ENCODE measurements around the gene ATRNL1.

The ATRNL1 gene

GRCh38 chr10:115909962-115910731, 817.0 kb downstream of the ATRNL1 start:
- no peak overlapping the region for H3K27ac ChIP-seq (ENCODE audit: low read depth, low read length)
- DNase-seq: no peak
- H3K23ac ChIP-seq (ENCODE audit: low read length): no peak overlapping the region
- H3K79me1 ChIP-seq (ENCODE audit: low read length): no peaks in the 10 kb centered on the region
- no peak overlapping the region for H3K18ac ChIP-seq (ENCODE audit: low read length)
- no peaks in the 10 kb centered on the region for H3K36me3 ChIP-seq (ENCODE audit: control insufficient read depth, insufficient read depth, low read length)
- no peak overlapping the region for H3K56ac ChIP-seq (ENCODE audit: low read length)
- no peak overlapping the region for H2BK15ac ChIP-seq (replicated peaks; ENCODE audit: low read depth)
- H4K8ac ChIP-seq (ENCODE audit: low read depth, low read length): no peak overlapping the region
- H3K4ac ChIP-seq (ENCODE audit: low read depth, low read length): no peak overlapping the region
- H3K4me1 ChIP-seq (ENCODE audit: control insufficient read depth, low read depth, low read length): no peaks in the 10 kb centered on the region
- no CpG with 5 or more reads among the region's 4 CpGs for WGBS (ENCODE audit: extremely low coverage, insufficient coverage, low lambda C conversion rate)
- H2BK120ac ChIP-seq (ENCODE audit: low read depth, low read length): no peak overlapping the region
- H2AK5ac ChIP-seq (ENCODE audit: low read length): no peak overlapping the region
- no peak overlapping the region for H4K5ac ChIP-seq (ENCODE audit: low read length)
- H3K79me2 ChIP-seq (ENCODE audit: control insufficient read depth, insufficient read depth, low read length): no peaks in the 10 kb centered on the region
- no peak overlapping the region for H2BK5ac ChIP-seq (ENCODE audit: low read length)
- H3K4me3 ChIP-seq (ENCODE audit: low read length): no peak overlapping the region
- no peak overlapping the region for H3K9ac ChIP-seq (ENCODE audit: low read length)
- no peak overlapping the region for H3K4me2 ChIP-seq (ENCODE audit: low read length)
- H3K27me3 ChIP-seq (ENCODE audit: insufficient read depth, low read length, poor library complexity): no peaks in the 10 kb centered on the region

GRCh38 chr10:115914475-115914874, 821.3 kb downstream of the ATRNL1 start:
- no peak overlapping the region for H2BK120ac ChIP-seq (ENCODE audit: low read depth, low read length)
- H3K36me3 ChIP-seq (ENCODE audit: control insufficient read depth, insufficient read depth, low read length): no peaks in the 10 kb centered on the region
- no peaks in the 10 kb centered on the region for H3K4me1 ChIP-seq (ENCODE audit: control insufficient read depth, low read depth, low read length)
- H4K8ac ChIP-seq (ENCODE audit: low read depth, low read length): no peak overlapping the region
- no peak overlapping the region for H4K5ac ChIP-seq (ENCODE audit: low read length)
- no peak overlapping the region for H2BK5ac ChIP-seq (ENCODE audit: low read length)
- no peak overlapping the region for H2BK15ac ChIP-seq (replicated peaks; ENCODE audit: low read depth)
- no peak overlapping the region for H3K4me2 ChIP-seq (ENCODE audit: low read length)
- H3K27ac ChIP-seq (ENCODE audit: low read depth, low read length): no peak overlapping the region
- H3K9ac ChIP-seq (ENCODE audit: low read length): no peak overlapping the region
- H3K4me3 ChIP-seq (ENCODE audit: low read length): no peak overlapping the region
- no CpG with 5 or more reads among the region's 3 CpGs for WGBS (ENCODE audit: extremely low coverage, insufficient coverage, low lambda C conversion rate)
- H2AK5ac ChIP-seq (ENCODE audit: low read length): no peak overlapping the region
- no peak overlapping the region for H3K18ac ChIP-seq (ENCODE audit: low read length)
- no peak overlapping the region for H3K56ac ChIP-seq (ENCODE audit: low read length)
- DNase-seq: no peak
- no peaks in the 10 kb centered on the region for H3K27me3 ChIP-seq (ENCODE audit: insufficient read depth, low read length, poor library complexity)
- H3K23ac ChIP-seq (ENCODE audit: low read length): no peak overlapping the region
- no peaks in the 10 kb centered on the region for H3K79me1 ChIP-seq (ENCODE audit: low read length)
- H3K4ac ChIP-seq (ENCODE audit: low read depth, low read length): no peak overlapping the region
- H3K79me2 ChIP-seq (ENCODE audit: control insufficient read depth, insufficient read depth, low read length): no peaks in the 10 kb centered on the region

- Histone ChIP-seq H2BK120ac (ENCODE audit: low read depth, low read length) (no peak overlapping the region), H3K4me1 (ENCODE audit: control insufficient read depth, low read depth, low read length) (no peaks in the 10 kb centered on the region), H3K56ac (ENCODE audit: low read length) (no peak overlapping the region), H2BK15ac (replicated peaks; ENCODE audit: low read depth) (no peak overlapping the region), H3K79me2 (ENCODE audit: control insufficient read depth, insufficient read depth, low read length) (no peaks in the 10 kb centered on the region), H3K36me3 (ENCODE audit: control insufficient read depth, insufficient read depth, low read length) (no peaks in the 10 kb centered on the region), H3K9ac (ENCODE audit: low read length) (no peak overlapping the region), H4K8ac (ENCODE audit: low read depth, low read length) (no peak overlapping the region), H3K18ac (ENCODE audit: low read length) (no peak overlapping the region), H2AK5ac (ENCODE audit: low read length) (no peak overlapping the region), H3K4me2 (ENCODE audit: low read length) (no peak overlapping the region), H3K4me3 (ENCODE audit: low read length) (no peak overlapping the region), H3K27me3 (ENCODE audit: insufficient read depth, low read length, poor library complexity) (no peaks in the 10 kb centered on the region), H3K23ac (ENCODE audit: low read length) (no peak overlapping the region), H3K79me1 (ENCODE audit: low read length) (no peaks in the 10 kb centered on the region), H2BK5ac (ENCODE audit: low read length) (no peak overlapping the region), H3K4ac (ENCODE audit: low read depth, low read length) (no peak overlapping the region), H3K27ac (ENCODE audit: low read depth, low read length) (no peak overlapping the region), H4K5ac (ENCODE audit: low read length) (no peak overlapping the region)
- DNase-seq: no peak
- WGBS (ENCODE audit: extremely low coverage, insufficient coverage, low lambda C conversion rate): no CpG with 5 or more reads among the region's 1 CpG
These were observed 822.3 kb downstream of the ATRNL1 start for GRCh38 chr10:115915429-115915828.

GRCh38 chr10:115918812-115919211, 825.6 kb downstream of the ATRNL1 start:
- Histone ChIP-seq H3K23ac (ENCODE audit: low read length) (no peak overlapping the region), H4K5ac (ENCODE audit: low read length) (no peak overlapping the region), H3K9ac (ENCODE audit: low read length) (no peak overlapping the region), H3K18ac (ENCODE audit: low read length) (no peak overlapping the region), H3K4ac (ENCODE audit: low read depth, low read length) (no peak overlapping the region), H3K4me1 (ENCODE audit: control insufficient read depth, low read depth, low read length) (no peaks in the 10 kb centered on the region), H2BK5ac (ENCODE audit: low read length) (no peak overlapping the region), H3K4me3 (ENCODE audit: low read length) (no peak overlapping the region), H4K8ac (ENCODE audit: low read depth, low read length) (no peak overlapping the region), H3K36me3 (ENCODE audit: control insufficient read depth, insufficient read depth, low read length) (no peaks in the 10 kb centered on the region), H3K79me2 (ENCODE audit: control insufficient read depth, insufficient read depth, low read length) (no peaks in the 10 kb centered on the region), H3K27ac (ENCODE audit: low read depth, low read length) (no peak overlapping the region), H3K4me2 (ENCODE audit: low read length) (no peak overlapping the region), H3K79me1 (ENCODE audit: low read length) (no peaks in the 10 kb centered on the region), H2AK5ac (ENCODE audit: low read length) (no peak overlapping the region), H3K27me3 (ENCODE audit: insufficient read depth, low read length, poor library complexity) (no peaks in the 10 kb centered on the region), H3K56ac (ENCODE audit: low read length) (no peak overlapping the region), H2BK120ac (ENCODE audit: low read depth, low read length) (no peak overlapping the region), H2BK15ac (replicated peaks; ENCODE audit: low read depth) (no peak overlapping the region)
- WGBS (ENCODE audit: extremely low coverage, insufficient coverage, low lambda C conversion rate): no CpG with 5 or more reads among the region's 2 CpGs
- no peak for DNase-seq

GRCh38 chr10:115921795-115922194, 828.6 kb downstream of the ATRNL1 start:
- H4K5ac ChIP-seq (ENCODE audit: low read length): no peak overlapping the region
- H3K4ac ChIP-seq (ENCODE audit: low read depth, low read length): no peak overlapping the region
- no peak overlapping the region for H3K18ac ChIP-seq (ENCODE audit: low read length)
- no peak overlapping the region for H3K4me2 ChIP-seq (ENCODE audit: low read length)
- H2AK5ac ChIP-seq (ENCODE audit: low read length): no peak overlapping the region
- no CpG with 5 or more reads among the region's 4 CpGs for WGBS (ENCODE audit: extremely low coverage, insufficient coverage, low lambda C conversion rate)
- no peak overlapping the region for H4K8ac ChIP-seq (ENCODE audit: low read depth, low read length)
- no peak overlapping the region for H2BK5ac ChIP-seq (ENCODE audit: low read length)
- no peak for DNase-seq
- H3K79me1 ChIP-seq (ENCODE audit: low read length): no peaks in the 10 kb centered on the region
- no peak overlapping the region for H3K4me3 ChIP-seq (ENCODE audit: low read length)
- no peaks in the 10 kb centered on the region for H3K36me3 ChIP-seq (ENCODE audit: control insufficient read depth, insufficient read depth, low read length)
- H3K4me1 ChIP-seq (ENCODE audit: control insufficient read depth, low read depth, low read length): no peaks in the 10 kb centered on the region
- no peak overlapping the region for H2BK120ac ChIP-seq (ENCODE audit: low read depth, low read length)
- no peak overlapping the region for H2BK15ac ChIP-seq (replicated peaks; ENCODE audit: low read depth)
- no peaks in the 10 kb centered on the region for H3K79me2 ChIP-seq (ENCODE audit: control insufficient read depth, insufficient read depth, low read length)
- H3K27ac ChIP-seq (ENCODE audit: low read depth, low read length): no peak overlapping the region
- no peak overlapping the region for H3K9ac ChIP-seq (ENCODE audit: low read length)
- no peak overlapping the region for H3K56ac ChIP-seq (ENCODE audit: low read length)
- H3K23ac ChIP-seq (ENCODE audit: low read length): no peak overlapping the region
- H3K27me3 ChIP-seq (ENCODE audit: insufficient read depth, low read length, poor library complexity): no peaks in the 10 kb centered on the region

- Histone ChIP-seq H3K4ac (ENCODE audit: low read depth, low read length) (no peak overlapping the region), H3K79me1 (ENCODE audit: low read length) (no peaks in the 10 kb centered on the region), H3K27me3 (ENCODE audit: insufficient read depth, low read length, poor library complexity) (peaks cover 1% of the 10 kb centered on the region), H3K4me3 (ENCODE audit: low read length) (no peak overlapping the region), H3K18ac (ENCODE audit: low read length) (no peak overlapping the region), H4K8ac (ENCODE audit: low read depth, low read length) (no peak overlapping the region), H3K9ac (ENCODE audit: low read length) (no peak overlapping the region), H4K5ac (ENCODE audit: low read length) (no peak overlapping the region), H3K56ac (ENCODE audit: low read length) (no peak overlapping the region), H3K4me1 (ENCODE audit: control insufficient read depth, low read depth, low read length) (peaks cover 3% of the 10 kb centered on the region), H2BK15ac (replicated peaks; ENCODE audit: low read depth) (no peak overlapping the region), H3K4me2 (ENCODE audit: low read length) (no peak overlapping the region), H3K27ac (ENCODE audit: low read depth, low read length) (no peak overlapping the region), H3K36me3 (ENCODE audit: control insufficient read depth, insufficient read depth, low read length) (no peaks in the 10 kb centered on the region), H2BK5ac (ENCODE audit: low read length) (no peak overlapping the region), H3K23ac (ENCODE audit: low read length) (no peak overlapping the region), H2BK120ac (ENCODE audit: low read depth, low read length) (no peak overlapping the region), H2AK5ac (ENCODE audit: low read length) (no peak overlapping the region), H3K79me2 (ENCODE audit: control insufficient read depth, insufficient read depth, low read length) (no peaks in the 10 kb centered on the region)
- WGBS (ENCODE audit: extremely low coverage, insufficient coverage, low lambda C conversion rate): no CpG with 5 or more reads among the region's 2 CpGs
- DNase-seq: no peak
These were observed 838.1 kb downstream of the ATRNL1 start for GRCh38 chr10:115931309-115931708.

Measured in mesendoderm (in vitro differentiated cells).